H1 (cell line): ENCODE measurements around the gene ZNF362. TPM values are rescaled to one million over a fixed set of nuclear protein-coding genes. Genes with fewer than 3 reads are reported as not detected.

Source experiments
- CTCF ChIA-PET: fragments of 300-600 bp; sonication (Branson Sonifier 250); formaldehyde crosslinking; loops from one replicate; lab custom pipeline; 2021; ENCODE audit not compliant: partially characterized antibody; lab: Charles Lee
- POLR2A ChIA-PET: fragments of 300-600 bp; sonication (Branson Sonifier 250); formaldehyde crosslinking; loops from one replicate; lab custom pipeline; 2021; ENCODE audit warnings: inconsistent platforms; ENCODE audit not compliant: partially characterized antibody; lab: Charles Lee
- DNase-seq, 2 experiments: peaks; one replicate each; pipeline versions ENCODE4 v3.0.0 to v3.0.0-alpha.2; 2010 to 2022; ENCODE audit warnings: low spot score in 2 of 2, low read depth in 1 of 2, mixed read lengths in 1 of 2
- FAIRE-seq: peaks from 2 replicates; lab custom pipeline; 2011; peaks lifted over from hg19 to GRCh38; lab: Jason Lieb, UNC
- H2AFZ ChIP-seq: 2 replicates; pipeline ENCODE4 v1.8.1; 2012; ENCODE audit warnings: low read length, inconsistent platforms
- H2AK5ac ChIP-seq: 2 replicates; pipeline ENCODE4 v1.6.1; 2013; ENCODE audit warnings: low read depth, low read length
- H2BK120ac ChIP-seq: replicated peaks from 2 replicates; pipeline ENCODE3; 2013; ENCODE audit warnings: low read depth, low read length, inconsistent platforms
- H2BK12ac ChIP-seq: 2 replicates; pipeline ENCODE4 v1.6.1; 2013; ENCODE audit warnings: low read depth, low read length
- H2BK15ac ChIP-seq: 2 replicates; pipeline ENCODE4 v1.6.1; 2013; ENCODE audit warnings: low read length
- H2BK20ac ChIP-seq: 2 replicates; pipeline ENCODE4 v1.6.1; 2013; ENCODE audit warnings: low read length
- H2BK5ac ChIP-seq: 2 replicates; pipeline ENCODE4 v1.6.1; 2013; ENCODE audit warnings: low read depth, low read length
- H3K14ac ChIP-seq: 2 replicates; pipeline ENCODE4 v1.6.1; 2013; ENCODE audit warnings: inconsistent platforms; ENCODE audit not compliant: insufficient read length
- H3K18ac ChIP-seq: 2 replicates; pipeline ENCODE4 v1.6.1; 2013; ENCODE audit warnings: low read length; ENCODE audit errors: extremely low read depth
- H3K23ac ChIP-seq: 2 replicates; pipeline ENCODE4 v1.6.1; 2013; ENCODE audit warnings: inconsistent platforms; ENCODE audit not compliant: insufficient read length
- H3K23me2 ChIP-seq: 2 replicates; pipeline ENCODE4 v1.6.1; 2013; ENCODE audit warnings: low read depth, low read length
- H3K27ac ChIP-seq: 2 replicates; pipeline ENCODE4 v1.6.1; 2011; ENCODE audit warnings: low read depth, low read length, inconsistent platforms
- H3K27me3 ChIP-seq, 4 experiments: replicated peaks in 1 of 4; 1 replicate in 1 of 4; 2 replicates in 3 of 4; pipeline versions ENCODE4 v1.6.1 to v1.8.1; 2011 to 2013; ENCODE audit warnings: low read length in 3 of 4, mild to moderate bottlenecking in 3 of 4, inconsistent platforms in 2 of 4, mixed read lengths in 2 of 4, moderate library complexity in 1 of 4; ENCODE audit not compliant: control insufficient read depth in 3 of 4, insufficient read depth in 3 of 4; ENCODE audit errors: extremely low read depth in 1 of 4
- H3K36me3 ChIP-seq, 4 experiments: 2 replicates each; pipeline versions ENCODE4 v1.6.1 to v1.8.1; 2011 to 2013; ENCODE audit warnings: mild to moderate bottlenecking in 4 of 4, low read length in 3 of 4, moderate library complexity in 2 of 4, control low read depth in 1 of 4, inconsistent platforms in 1 of 4; ENCODE audit not compliant: insufficient read depth in 4 of 4, control insufficient read depth in 2 of 4
- H3K4ac ChIP-seq: replicated peaks from 2 replicates; pipeline ENCODE3; 2013; ENCODE audit warnings: low read length, low read depth, mixed read lengths, inconsistent platforms; ENCODE audit not compliant: insufficient read length
- H3K4me1 ChIP-seq, 4 experiments: replicated peaks in 1 of 4; 1 replicate in 1 of 4; 2 replicates in 3 of 4; pipeline versions ENCODE4 v1.6.1 to v1.8.1; 2011 to 2013; ENCODE audit warnings: low read length in 3 of 4, inconsistent platforms in 2 of 4, mixed read lengths in 1 of 4; ENCODE audit not compliant: insufficient read depth in 4 of 4, control insufficient read depth in 3 of 4
- H3K4me2 ChIP-seq, 2 experiments: 2 replicates each; pipeline versions ENCODE4 v1.6.1 to v1.8.1; 2011 to 2013; ENCODE audit warnings: low read depth in 2 of 2, low read length in 2 of 2, control low read depth in 1 of 2, inconsistent platforms in 1 of 2, mild to moderate bottlenecking in 1 of 2; ENCODE audit not compliant: insufficient read depth in 1 of 2
- H3K4me3 ChIP-seq, 4 experiments: fragments of 200-600, 300-600 bp in 1 of 4; sonication (generic), shearing (Covaris generic), sonication (Bioruptor Twin) in 1 of 4; 2 replicates each; pipeline versions ENCODE4 v1.5.1 to v1.8.1; 2011 to 2016; ENCODE audit warnings: low read length in 4 of 4, low read depth in 3 of 4, control low read depth in 2 of 4, inconsistent platforms in 2 of 4, mild to moderate bottlenecking in 2 of 4, mixed read lengths in 1 of 4, moderate library complexity in 1 of 4; ENCODE audit not compliant: insufficient read depth in 2 of 4; ENCODE audit errors: extremely low read depth in 1 of 4
- H3K56ac ChIP-seq: replicated peaks from 2 replicates; pipeline ENCODE3; 2013; ENCODE audit warnings: low read depth, mild to moderate bottlenecking, mixed read lengths, low read length, inconsistent platforms; ENCODE audit not compliant: insufficient read length
- H3K79me1 ChIP-seq: 2 replicates; pipeline ENCODE4 v1.6.1; 2013; ENCODE audit warnings: low read depth, low read length, control low read depth
- H3K79me2 ChIP-seq, 2 experiments: 2 replicates each; pipeline versions ENCODE4 v1.6.1 to v1.8.1; 2012 to 2013; ENCODE audit warnings: low read length in 2 of 2, mild to moderate bottlenecking in 2 of 2, inconsistent platforms in 1 of 2; ENCODE audit not compliant: insufficient read depth in 2 of 2, control insufficient read depth in 1 of 2
- H3K9ac ChIP-seq, 4 experiments: replicated peaks in 1 of 4; 1 replicate in 1 of 4; 2 replicates in 3 of 4; pipeline versions ENCODE4 v1.6.1 to v1.8.1; 2011 to 2013; ENCODE audit warnings: low read depth in 3 of 4, low read length in 3 of 4, control low read depth in 2 of 4, mild to moderate bottlenecking in 2 of 4, moderate library complexity in 2 of 4, inconsistent platforms in 1 of 4; ENCODE audit errors: extremely low read depth in 1 of 4
- H3K9me3 ChIP-seq, 2 experiments: 2 replicates each; pipeline versions ENCODE4 v1.6.1 to v1.8.1; 2012 to 2013; ENCODE audit warnings: mild to moderate bottlenecking in 2 of 2, moderate library complexity in 2 of 2, control low read depth in 1 of 2, inconsistent platforms in 1 of 2, low read depth in 1 of 2, low read length in 1 of 2, mixed read lengths in 1 of 2; ENCODE audit not compliant: insufficient read depth in 2 of 2
- H4K20me1 ChIP-seq, 2 experiments: replicated peaks in 1 of 2; 2 replicates each; pipeline versions ENCODE3 to v1.8.1; 2011 to 2013; ENCODE audit warnings: inconsistent platforms in 2 of 2, low read length in 2 of 2, mild to moderate bottlenecking in 1 of 2; ENCODE audit not compliant: insufficient read depth in 2 of 2, control insufficient read depth in 1 of 2
- H4K5ac ChIP-seq: 2 replicates; pipeline ENCODE4 v1.6.1; 2013; ENCODE audit warnings: low read length, low read depth, mixed read lengths, inconsistent platforms; ENCODE audit not compliant: insufficient read length
- H4K8ac ChIP-seq: 2 replicates; pipeline ENCODE4 v1.8.0; 2013; ENCODE audit warnings: mild to moderate bottlenecking, moderate library complexity, low read length, inconsistent platforms; ENCODE audit not compliant: insufficient read depth; ENCODE audit errors: extremely low read depth
- H4K91ac ChIP-seq: replicated peaks from 2 replicates; pipeline ENCODE3; 2013; ENCODE audit warnings: low read length, mixed read lengths, inconsistent platforms; ENCODE audit not compliant: insufficient read length
- CREB1 ChIP-seq: IDR thresholded peaks from 2 replicates; pipeline ENCODE4 v1.6.1; 2012; ENCODE audit warnings: inconsistent platforms
- KDM4A ChIP-seq: IDR thresholded peaks from one replicate; pipeline ENCODE4 v1.7.1; 2012; ENCODE audit warnings: low read depth, mild to moderate bottlenecking, moderate library complexity, low read length, inconsistent platforms; ENCODE audit not compliant: severe bottlenecking
- YY1 ChIP-seq: IDR thresholded peaks from 2 replicates; pipeline ENCODE4 v1.6.1; 2011; ENCODE audit warnings: low read depth, mild to moderate bottlenecking, low read length
- WGBS, 2 experiments: shearing (Covaris generic) in 1 of 2; methylation state at CpG; one replicate each; pipeline versions ENCODE4 v1.1.6 to v1.1.7; 2013 to 2015; ENCODE audit warnings: low lambda C conversion rate in 2 of 2, mixed read lengths in 2 of 2, inconsistent platforms in 1 of 2, low coverage in 1 of 2, missing lambda C conversion rate in 1 of 2; ENCODE audit not compliant: insufficient replicate concordance in 2 of 2, insufficient coverage in 1 of 2, insufficient read length in 1 of 2; ENCODE audit errors: extremely low coverage in 1 of 2, missing lambda C conversion rate in 1 of 2; 5-methylcytosine and 5-hydroxymethylcytosine counted together
- polyA plus RNA-seq, 7 experiments: library from polyadenylated mRNA; depleted of rRNA in 3 of 7; stranded (reverse) in 5 of 7; unstranded in 2 of 7; fragments of >200 nt in 5 of 7; fragments of 200-250 nt in 2 of 7; gene quantifications; 1 replicate in 5 of 7; 2 replicates in 1 of 7; 4 replicates in 1 of 7; pipeline versions ENCODE4 v1.2.1 to v1.2.3, GENCODE V29; 2011 to 2013; ENCODE audit warnings: missing spikeins in 2 of 7, mixed read lengths in 2 of 7
- total RNA-seq: library from RNA; stranded (reverse); fragmentation: NEBNext Ultra II Directional; extraction: Animal tissue kit (Norgen Biotek cat#: 25700); gene quantifications from 2 replicates; pipeline ENCODE4 v1.2.1, GENCODE V29; 2021

ZNF362 gene
- total and polyA plus RNA-seq, 2 of the 8 experiments (the other 6 are each of a cell fraction or from before 2014, with no cell fraction given): 24.2 to 27.8 TPM

GRCh38 chr1:33346533-33346926, 90.2 kb downstream of the ZNF362 start:
- Histone ChIP-seq H4K20me1 (peaks cover 5 to 22% of the 10 kb centered on the region in 2 experiments), H3K79me2 (no peaks in the 10 kb centered on the region), H3K9ac (no peak overlapping the region), H3K18ac (no peak overlapping the region), H3K4me1 (peaks cover 9 to 44% (median 18%) of the 10 kb centered on the region in 4 experiments), H4K5ac (no peak overlapping the region), H3K36me3 (no peaks in the 10 kb centered on the region), H3K56ac (no peak overlapping the region), H3K4me2 (no peak overlapping the region), H2BK15ac (no peak overlapping the region), H3K14ac (no peak overlapping the region), H2BK120ac (no peak overlapping the region), H3K23me2 (peaks cover 8% of the 10 kb centered on the region), H4K91ac (no peak overlapping the region), H3K27ac (no peak overlapping the region), H2BK20ac (no peak overlapping the region), H3K4ac (no peak overlapping the region), H4K8ac (no peak overlapping the region), H3K9me3 (no peaks in the 10 kb centered on the region), H3K23ac (no peak overlapping the region), H2BK12ac (no peak overlapping the region), H3K79me1 (no peaks in the 10 kb centered on the region), H3K4me3 (no peak overlapping the region; a peak in 1 of 8 replicates), H2BK5ac (no peak overlapping the region), H2AK5ac (no peak overlapping the region), H3K27me3 (peaks cover 32 to 53% (median 47%) of the 10 kb centered on the region in 4 experiments), H2AFZ (no peak overlapping the region)
- TF ChIP-seq CREB1 (no peak), KDM4A (no peak), YY1 (no peak)
- ChIA-PET CTCF (interaction anchor here (2.4 kb wide), 1 partner anchor 13 kb away, joined by 6 read pairs; no protein-coding TSS in a partner anchor), POLR2A (interaction anchor here (1.3 kb wide), 1 partner anchor 8 kb away, joined by 3 read pairs; no protein-coding TSS in a partner anchor)
- no peak for FAIRE-seq
- WGBS, 2 experiments: 79% methylated on average over 3 of the region's 3 CpGs; no CpG with 5 or more reads in 1 of the 2 experiments
- DNase-seq: no peak
